CMK (cell line): ENCODE results near the gene DPYD.
"Not testable (repeated sequence)": the region's sequence is repeated elsewhere in the genome, so short reads cannot be mapped to it uniquely, and the experiment has no call there.

ENCODE experiments used
- DNase-seq: peaks from one replicate; pipeline ENCODE4 v3.0.0-alpha.2; 2010; ENCODE audit warnings: low read depth

Gene DPYD

GRCh38 chr1:97271916-97272788 lies 648.7 kb downstream of the DPYD start:
- DNase-seq: no peak

- DNase-seq: no peak
Measured at GRCh38 chr1:97270508-97271307, 650.1 kb downstream of the DPYD start.

- DNase-seq: no peak
Measured at GRCh38 chr1:97265630-97266029, 655.2 kb downstream of the DPYD start.

- no peak for DNase-seq
Measured at GRCh38 chr1:97262842-97263241, 658.0 kb downstream of the DPYD start.

- no peak for DNase-seq
Measured at GRCh38 chr1:97258597-97258996, 662.2 kb downstream of the DPYD start.

GRCh38 chr1:97254731-97255463 lies 665.9 kb downstream of the DPYD start:
- no peak for DNase-seq

- DNase-seq: no peak
Measured at GRCh38 chr1:97252925-97253324, 667.9 kb downstream of the DPYD start.

GRCh38 chr1:97252076-97252475 lies 668.8 kb downstream of the DPYD start:
- DNase-seq: no peak

- no peak for DNase-seq
Measured at GRCh38 chr1:97247196-97247595, 673.6 kb downstream of the DPYD start.

GRCh38 chr1:97245682-97246081 lies 675.2 kb downstream of the DPYD start:
- no peak for DNase-seq

- no peak for DNase-seq
Measured at GRCh38 chr1:97245026-97245425, 675.8 kb downstream of the DPYD start.

GRCh38 chr1:97243973-97244560 lies 676.8 kb downstream of the DPYD start:
- no peak for DNase-seq

GRCh38 chr1:97238816-97239215 lies 682.0 kb downstream of the DPYD start:
- DNase-seq: no peak

- not testable (repeated sequence) for DNase-seq
Measured at GRCh38 chr1:97231354-97231753, 689.5 kb downstream of the DPYD start.

GRCh38 chr1:97212671-97213070 lies 708.2 kb downstream of the DPYD start:
- DNase-seq: no peak

GRCh38 chr1:97210307-97210706 lies 710.5 kb downstream of the DPYD start:
- no peak for DNase-seq

GRCh38 chr1:97209381-97209957 lies 711.4 kb downstream of the DPYD start:
- no peak for DNase-seq

GRCh38 chr1:97207868-97208267 lies 713.0 kb downstream of the DPYD start:
- no peak for DNase-seq

- no peak for DNase-seq
Measured at GRCh38 chr1:97204468-97204867, 716.4 kb downstream of the DPYD start.

GRCh38 chr1:97202481-97203380 lies 718.1 kb downstream of the DPYD start:
- no peak for DNase-seq

- DNase-seq: no peak
Measured at GRCh38 chr1:97201641-97202040, 719.2 kb downstream of the DPYD start.
